Measurements from ENCODE around the gene CDH4. TPM values are rescaled to one million over a fixed set of nuclear protein-coding genes. Genes with fewer than 3 reads are reported as not detected.

CDH4 gene
- total RNA-seq, 1 donor from 2014 or later = 39.7 TPM

- TF ChIP-seq CTCF (IDR thresholded peaks at IDR 0.05; ENCODE audit: insufficient read depth, low read length, poor library complexity, severe bottlenecking) = no peak
- Histone ChIP-seq H3K27me3 (ENCODE audit: control insufficient read depth, insufficient read depth, low read length) (peaks cover 34% of the 10 kb centered on the region), H3K4me3 (ENCODE audit: low read depth, low read length) (no peak overlapping the region), H3K36me3 (ENCODE audit: control insufficient read depth, insufficient read depth, low read length) (no peaks in the 10 kb centered on the region)
- DNase-seq (ENCODE audit: low read depth) = no peak
Measured at GRCh38 chr20:61799394-61799923, 547.4 kb downstream of the CDH4 start.

GRCh38 chr20:61799928-61800327 is 547.9 kb downstream of the CDH4 start:
- DNase-seq (ENCODE audit: low read depth) = no peak
- TF ChIP-seq CTCF (IDR thresholded peaks at IDR 0.05; ENCODE audit: insufficient read depth, low read length, poor library complexity, severe bottlenecking) = no peak
- H3K4me3 ChIP-seq (ENCODE audit: low read depth, low read length) = no peak overlapping the region
- H3K27me3 ChIP-seq (ENCODE audit: control insufficient read depth, insufficient read depth, low read length) = peaks cover 34% of the 10 kb centered on the region
- H3K36me3 ChIP-seq (ENCODE audit: control insufficient read depth, insufficient read depth, low read length) = no peaks in the 10 kb centered on the region

- H3K36me3 ChIP-seq (ENCODE audit: control insufficient read depth, insufficient read depth, low read length) = no peaks in the 10 kb centered on the region
- DNase-seq (ENCODE audit: low read depth) = no peak
- TF ChIP-seq CTCF (IDR thresholded peaks at IDR 0.05; ENCODE audit: insufficient read depth, low read length, poor library complexity, severe bottlenecking) = no peak
- H3K4me3 ChIP-seq (ENCODE audit: low read depth, low read length) = no peak overlapping the region
- H3K27me3 ChIP-seq (ENCODE audit: control insufficient read depth, insufficient read depth, low read length) = peaks cover 34% of the 10 kb centered on the region
Measured at GRCh38 chr20:61800359-61801064, 548.5 kb downstream of the CDH4 start.

GRCh38 chr20:61801065-61801360 is 549.0 kb downstream of the CDH4 start:
- Histone ChIP-seq H3K36me3 (ENCODE audit: control insufficient read depth, insufficient read depth, low read length) (no peaks in the 10 kb centered on the region), H3K4me3 (ENCODE audit: low read depth, low read length) (no peak overlapping the region), H3K27me3 (ENCODE audit: control insufficient read depth, insufficient read depth, low read length) (peaks cover 34% of the 10 kb centered on the region)
- no peak for DNase-seq (ENCODE audit: low read depth)
- no peak for TF ChIP-seq CTCF (IDR thresholded peaks at IDR 0.05; ENCODE audit: insufficient read depth, low read length, poor library complexity, severe bottlenecking)

DNA sequence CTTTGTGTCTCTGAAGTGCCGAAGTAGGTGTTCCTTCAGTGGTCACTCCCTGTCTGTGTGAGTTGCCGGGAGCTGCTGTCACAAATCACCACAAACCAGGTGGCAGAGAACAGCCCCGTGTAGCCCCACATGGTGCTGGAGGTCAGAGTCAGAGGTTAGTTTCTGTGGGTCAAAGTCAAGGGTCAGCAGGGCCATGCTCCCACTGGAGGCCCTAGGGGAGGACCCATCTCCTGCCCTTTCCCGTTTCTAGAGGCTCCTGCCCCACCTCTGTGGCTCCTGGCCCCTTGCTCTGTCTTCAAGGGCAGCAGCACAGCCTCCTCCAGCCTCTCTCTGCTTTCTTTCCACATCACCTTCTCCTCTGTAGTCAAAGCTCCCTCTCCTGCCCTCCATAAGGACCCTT is 549.4 kb downstream of the CDH4 start:
- H3K27me3 ChIP-seq (ENCODE audit: control insufficient read depth, insufficient read depth, low read length) = peaks cover 34% of the 10 kb centered on the region
- no peak overlapping the region for H3K4me3 ChIP-seq (ENCODE audit: low read depth, low read length)
- H3K36me3 ChIP-seq (ENCODE audit: control insufficient read depth, insufficient read depth, low read length) = no peaks in the 10 kb centered on the region
- DNase-seq (ENCODE audit: low read depth) = no peak
- no peak for TF ChIP-seq CTCF (IDR thresholded peaks at IDR 0.05; ENCODE audit: insufficient read depth, low read length, poor library complexity, severe bottlenecking)
